ENCODE measurements around the gene MLF1.
"Not testable (repeated sequence)": the region's sequence is repeated elsewhere in the genome, so short reads cannot be mapped to it uniquely, and the experiment has no call there.

The MLF1 gene

GRCh38 chr3:158570999-158571702 lies at the start of gene MLF1:
Gene MLF1 (plus strand): TSS chr3:158571194. CDS start chr3:158571301, 107 bp downstream.
- peak; percentile 94 for DNase-seq (ENCODE audit: low spot score)

- no peak for DNase-seq (ENCODE audit: low spot score)
Observed at GRCh38 chr3:158522221-158523136, 48.5 kb upstream of the MLF1 start.

- no peak for DNase-seq (ENCODE audit: low spot score)
Observed at GRCh38 chr3:158528076-158528674, 42.8 kb upstream of the MLF1 start.

- DNase-seq (ENCODE audit: low spot score) = no peak
Observed at GRCh38 chr3:158531334-158531733, 39.7 kb upstream of the MLF1 start.

- peak; percentile 23 for DNase-seq (ENCODE audit: low spot score)
Observed at GRCh38 chr3:158532099-158532734, 38.8 kb upstream of the MLF1 start.

GRCh38 chr3:158535918-158536317 lies 35.1 kb upstream of the MLF1 start:
- DNase-seq (ENCODE audit: low spot score) = no peak

- peak; percentile 2 for DNase-seq (ENCODE audit: low spot score)
Observed at GRCh38 chr3:158539414-158540014, 31.5 kb upstream of the MLF1 start.

- DNase-seq (ENCODE audit: low spot score) = no peak
Observed at GRCh38 chr3:158540066-158540465, 30.9 kb upstream of the MLF1 start.

GRCh38 chr3:158548691-158549090 lies 22.3 kb upstream of the MLF1 start:
- DNase-seq (ENCODE audit: low spot score) = no peak

GRCh38 chr3:158549938-158550337 lies 21.1 kb upstream of the MLF1 start:
- not testable (repeated sequence) for DNase-seq (ENCODE audit: low spot score)

GRCh38 chr3:158552124-158552523 lies 18.9 kb upstream of the MLF1 start:
- DNase-seq (ENCODE audit: low spot score) = no peak

GRCh38 chr3:158559504-158559903 lies 11.5 kb upstream of the MLF1 start:
- no peak for DNase-seq (ENCODE audit: low spot score)

- no peak for DNase-seq (ENCODE audit: low spot score)
Observed at GRCh38 chr3:158560979-158561378, 10.0 kb upstream of the MLF1 start.

GRCh38 chr3:158562674-158563073 lies 8.3 kb upstream of the MLF1 start:
- no peak for DNase-seq (ENCODE audit: low spot score)

- no peak for DNase-seq (ENCODE audit: low spot score)
Observed at GRCh38 chr3:158563076-158563475, 7.9 kb upstream of the MLF1 start.

GRCh38 chr3:158565076-158565475 lies 5.9 kb upstream of the MLF1 start:
- no peak for DNase-seq (ENCODE audit: low spot score)

GRCh38 chr3:158568784-158569183 lies 2.2 kb upstream of the MLF1 start:
- DNase-seq (ENCODE audit: low spot score) = no peak

- DNase-seq (ENCODE audit: low spot score) = no peak
Observed at GRCh38 chr3:158569794-158570193, 1.2 kb upstream of the MLF1 start.

GRCh38 chr3:158571969-158572765 lies 1.2 kb downstream of the MLF1 start:
- no peak for DNase-seq (ENCODE audit: low spot score)

GRCh38 chr3:158572766-158573060 lies 1.7 kb downstream of the MLF1 start:
- DNase-seq (ENCODE audit: low spot score) = no peak

- no peak for DNase-seq (ENCODE audit: low spot score)
Observed at GRCh38 chr3:158573714-158574113, 2.7 kb downstream of the MLF1 start.

All from putamen (tissue), 1 donor.